GM19043 (cell line): ENCODE data around the gene TMEM163.
"Not testable (repeated sequence)": the region's sequence is repeated elsewhere in the genome, so short reads cannot be mapped to it uniquely, and the experiment has no call there.

Experiments used
- ATAC-seq: cut with Tn5 transposase; IDR thresholded peaks from one replicate; pipeline ENCODE4 v1.9.1; 2021; ENCODE audit warnings: low read depth; ENCODE audit not compliant: unreplicated experiment

TMEM163 gene

DNA sequence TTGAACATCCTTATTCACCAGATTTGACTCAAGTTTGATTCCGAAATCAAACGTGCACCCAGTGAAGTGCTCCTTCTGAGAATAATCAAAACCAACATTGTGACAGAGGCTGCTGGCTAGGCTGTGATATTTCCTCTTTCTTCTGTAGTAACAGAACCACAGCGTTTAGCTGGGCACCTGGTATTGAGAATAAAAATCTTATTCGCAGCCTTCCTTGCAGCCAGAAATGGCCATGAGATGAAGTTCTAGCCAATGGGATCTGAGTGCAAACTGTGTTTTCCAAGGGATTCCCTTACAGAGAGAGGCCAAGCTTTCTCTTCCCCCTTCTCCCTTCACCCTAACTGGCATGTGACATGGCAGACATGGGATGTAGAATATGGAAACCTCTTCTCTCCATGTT lies 51.7 kb downstream of the TMEM163 start:
- no peak for ATAC-seq

DNA sequence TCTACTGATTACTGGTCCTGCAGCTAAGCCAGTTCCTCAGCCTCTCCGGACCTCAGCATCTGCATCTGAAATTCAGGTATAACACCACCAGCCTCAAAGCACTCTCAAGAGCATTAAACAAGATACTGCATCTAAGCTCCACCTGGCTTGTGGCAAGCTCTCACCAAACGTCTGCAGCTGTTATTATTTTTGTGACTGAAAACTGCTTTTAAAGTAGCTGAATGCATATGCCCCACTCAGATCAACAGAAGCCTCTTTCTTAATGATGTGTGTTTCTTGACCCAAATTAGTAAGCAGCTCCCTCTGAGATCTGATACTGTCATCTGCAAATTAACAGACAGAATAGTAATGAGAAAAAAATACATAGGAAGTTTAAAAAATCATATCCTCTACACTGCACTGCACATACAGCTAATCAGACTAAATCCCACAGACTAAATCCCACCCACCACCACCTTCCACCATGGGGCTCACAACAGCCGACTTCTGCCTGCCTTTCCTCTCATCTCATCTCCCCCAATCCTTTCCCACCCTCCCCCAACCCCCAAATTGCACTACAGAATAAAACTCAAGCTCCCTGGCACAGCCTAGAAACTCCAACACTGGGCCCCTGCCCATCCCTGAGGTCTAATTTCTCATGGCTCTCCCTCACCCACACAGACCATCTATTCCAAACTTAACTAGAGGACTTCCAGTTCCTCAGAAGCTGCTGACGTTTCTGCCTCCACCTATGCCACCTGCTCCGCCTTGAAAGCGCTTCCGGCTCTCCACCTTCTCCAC lies 52.9 kb downstream of the TMEM163 start:
- no peak for ATAC-seq

DNA sequence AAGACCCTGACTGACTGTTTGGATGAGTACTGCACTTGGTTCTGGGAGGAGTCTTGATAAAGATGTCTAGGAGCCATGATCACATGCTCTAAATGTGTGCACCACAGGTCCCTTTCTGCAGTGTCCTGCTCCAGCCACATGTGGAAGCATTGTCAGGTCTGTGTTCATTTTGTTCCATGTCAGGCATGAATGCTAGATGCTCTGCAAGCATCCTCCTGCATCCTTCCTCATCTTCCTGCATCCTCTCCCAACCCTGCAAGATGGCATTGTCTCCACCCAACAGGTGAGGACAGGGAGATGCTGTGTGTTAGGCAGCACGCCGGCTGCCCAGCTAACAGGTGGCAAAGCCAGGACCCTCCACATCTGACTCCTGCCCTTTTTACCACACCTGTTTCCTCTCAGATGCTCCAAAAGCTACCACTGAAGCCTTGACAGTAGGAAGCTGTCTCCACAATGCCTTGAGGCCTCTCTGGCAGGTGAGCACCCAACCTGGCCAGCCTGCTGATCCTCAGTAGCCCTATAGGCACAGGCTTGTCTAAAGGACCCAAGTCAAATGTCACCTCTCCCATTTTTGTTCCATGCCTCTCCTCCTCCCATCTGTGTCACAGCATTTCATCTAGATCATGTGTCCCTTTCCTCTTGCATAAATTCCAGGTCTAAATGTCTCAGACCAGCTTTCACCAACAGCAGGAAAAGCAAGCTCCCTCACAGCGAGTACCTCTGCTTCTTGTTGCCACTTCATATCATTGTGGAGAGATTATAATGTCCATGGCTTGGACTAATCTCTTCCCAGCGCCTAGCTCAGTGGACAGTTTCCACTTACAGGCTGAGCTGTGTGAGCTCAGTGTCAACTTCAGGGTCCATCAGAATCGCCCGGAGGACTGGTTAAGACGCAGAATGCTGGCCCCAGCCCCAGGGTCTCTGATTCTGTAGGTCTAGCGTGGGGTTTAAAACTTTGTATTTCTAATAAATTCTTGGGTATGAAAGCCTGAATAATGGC lies 55.0 kb downstream of the TMEM163 start:
- no peak for ATAC-seq

DNA sequence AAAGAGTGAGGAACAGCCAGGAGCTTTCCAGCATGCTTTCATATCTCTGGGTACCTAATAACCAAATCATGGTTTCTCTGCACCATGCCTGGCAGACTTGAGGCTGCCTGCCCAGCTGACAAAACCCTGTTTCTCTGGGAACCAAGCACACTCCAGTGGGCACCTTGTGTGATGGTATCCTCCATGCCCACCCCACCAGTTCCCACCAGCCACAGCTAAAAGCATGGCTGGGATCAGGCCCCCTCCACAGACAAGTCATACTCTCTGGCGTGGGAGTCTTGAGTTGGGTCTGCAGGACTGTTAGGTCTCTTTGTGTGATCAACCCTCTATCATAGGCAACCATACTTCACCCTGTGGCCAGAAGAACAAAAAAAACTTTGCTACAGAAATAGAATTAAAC lies 56.0 kb downstream of the TMEM163 start:
- ATAC-seq = no peak

DNA sequence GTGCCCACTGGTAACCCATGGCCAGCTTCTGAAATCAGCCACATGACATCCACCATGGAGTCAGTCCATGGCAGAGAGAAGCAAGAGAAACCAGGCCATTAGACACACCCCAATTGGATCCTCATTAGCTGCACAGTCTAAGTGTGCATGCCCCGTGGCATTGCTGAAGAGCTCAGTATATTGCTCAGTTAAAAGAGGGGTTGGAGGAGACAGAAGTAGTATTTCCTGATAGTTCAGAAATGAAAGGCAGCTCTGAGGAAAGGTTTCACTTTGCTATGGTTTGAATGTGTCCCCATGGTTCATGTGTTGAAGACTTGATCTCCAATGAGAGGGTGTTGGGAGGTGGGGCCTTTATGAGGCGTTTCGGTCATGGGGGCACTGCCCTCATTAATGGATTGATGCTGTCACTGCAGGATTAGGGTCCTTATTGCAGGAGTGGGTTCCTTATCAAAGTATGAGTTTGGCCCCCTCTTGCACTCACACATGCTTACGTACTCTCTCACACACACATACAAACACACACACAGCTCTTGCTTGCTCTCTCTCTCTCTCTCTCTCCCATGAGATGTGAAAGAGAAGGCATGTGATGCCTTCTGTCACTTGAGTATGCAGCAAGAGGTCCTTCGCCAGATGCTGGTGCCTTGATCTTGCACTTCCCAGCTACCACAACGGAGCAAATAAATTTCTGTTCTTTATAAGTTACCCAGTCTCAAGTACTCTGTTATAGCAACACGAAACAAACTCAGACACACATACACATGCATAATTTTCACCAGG lies 58.0 kb downstream of the TMEM163 start:
- no peak for ATAC-seq

DNA sequence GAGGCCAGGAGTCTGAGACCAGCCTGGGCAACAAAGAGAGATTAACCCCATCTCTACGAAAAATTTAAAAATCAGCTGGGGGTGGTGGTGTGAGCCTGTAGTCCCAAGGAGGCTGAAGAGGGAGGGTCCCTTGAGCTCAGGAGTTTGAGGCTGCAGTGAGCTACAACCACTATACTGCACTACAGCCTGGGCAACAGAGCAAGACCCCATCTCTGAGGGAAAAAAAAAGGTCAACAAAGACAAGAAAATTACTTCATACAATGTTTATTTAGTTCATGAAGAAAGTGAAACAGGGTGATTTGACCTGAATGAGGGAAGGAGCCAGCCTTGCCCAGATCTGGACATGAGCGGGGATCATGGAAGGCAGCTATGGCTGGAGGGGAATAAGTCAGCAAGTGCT lies 59.1 kb downstream of the TMEM163 start:
- ATAC-seq = no peak

DNA sequence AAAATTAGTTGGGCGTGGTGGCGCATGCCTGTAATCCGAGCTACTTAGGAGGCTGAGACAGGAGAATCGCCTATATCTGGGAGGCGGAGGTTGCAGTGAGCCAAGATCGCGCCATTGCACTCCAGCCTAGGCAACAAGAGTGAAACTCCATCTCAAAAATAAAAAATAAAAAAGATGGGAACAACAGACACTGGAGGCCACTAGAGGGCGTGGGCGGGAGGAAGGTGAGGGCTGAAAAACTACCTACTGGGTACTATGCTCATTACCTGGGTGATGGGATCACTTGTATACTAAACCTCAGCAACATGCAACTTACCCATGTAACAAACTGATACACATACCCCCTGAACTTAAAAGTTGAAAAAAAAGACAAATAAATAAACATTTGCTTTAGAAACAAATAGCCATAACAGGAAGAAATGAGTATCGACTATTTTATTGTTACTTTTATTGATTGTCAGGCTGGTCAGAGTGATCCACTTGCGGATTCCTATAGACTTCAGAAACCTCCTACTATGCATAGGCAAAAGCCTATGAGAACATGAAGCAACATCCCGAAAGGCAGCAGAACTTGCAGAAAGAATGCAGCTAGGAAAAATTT lies 61.0 kb downstream of the TMEM163 start:
- ATAC-seq = no peak

DNA sequence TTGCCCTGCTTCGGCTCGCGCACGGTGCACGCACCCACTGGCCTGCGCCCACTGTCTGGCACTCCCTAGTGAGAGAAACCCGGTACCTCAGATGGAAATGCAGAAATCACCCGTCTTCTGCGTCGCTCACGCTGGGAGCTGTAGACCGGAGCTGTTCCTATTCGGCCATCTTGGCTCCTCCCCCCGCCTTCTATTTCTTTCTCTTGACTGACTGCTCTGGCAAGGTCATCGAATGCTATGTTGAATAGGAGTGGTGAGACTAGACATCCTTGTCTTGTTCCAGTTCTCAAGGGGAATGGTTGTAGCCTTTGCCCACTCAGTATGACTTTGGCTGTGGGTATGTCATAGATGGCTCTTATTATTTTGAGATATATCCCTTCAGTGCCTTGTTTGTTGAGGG lies 62.4 kb downstream of the TMEM163 start:
- not testable (repeated sequence) for ATAC-seq

DNA sequence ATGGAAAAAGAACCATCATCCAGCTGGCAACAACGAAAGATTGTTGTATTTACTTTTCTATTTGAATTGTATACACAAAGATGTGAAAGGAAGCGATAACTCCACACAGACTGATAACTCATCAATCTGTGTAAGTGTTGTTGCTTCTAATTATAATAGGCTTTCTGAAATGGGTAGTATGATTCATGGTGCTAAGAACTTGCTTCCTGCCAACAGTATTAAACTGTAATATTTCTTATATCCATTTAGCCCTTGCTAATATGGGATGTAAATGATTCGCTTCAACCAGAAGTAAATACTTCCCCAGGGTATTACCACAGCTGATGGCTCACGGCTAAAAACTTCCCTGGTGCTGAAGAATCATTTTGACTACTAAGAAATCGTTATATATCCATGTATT lies 70.2 kb downstream of the TMEM163 start:
- no peak for ATAC-seq

DNA sequence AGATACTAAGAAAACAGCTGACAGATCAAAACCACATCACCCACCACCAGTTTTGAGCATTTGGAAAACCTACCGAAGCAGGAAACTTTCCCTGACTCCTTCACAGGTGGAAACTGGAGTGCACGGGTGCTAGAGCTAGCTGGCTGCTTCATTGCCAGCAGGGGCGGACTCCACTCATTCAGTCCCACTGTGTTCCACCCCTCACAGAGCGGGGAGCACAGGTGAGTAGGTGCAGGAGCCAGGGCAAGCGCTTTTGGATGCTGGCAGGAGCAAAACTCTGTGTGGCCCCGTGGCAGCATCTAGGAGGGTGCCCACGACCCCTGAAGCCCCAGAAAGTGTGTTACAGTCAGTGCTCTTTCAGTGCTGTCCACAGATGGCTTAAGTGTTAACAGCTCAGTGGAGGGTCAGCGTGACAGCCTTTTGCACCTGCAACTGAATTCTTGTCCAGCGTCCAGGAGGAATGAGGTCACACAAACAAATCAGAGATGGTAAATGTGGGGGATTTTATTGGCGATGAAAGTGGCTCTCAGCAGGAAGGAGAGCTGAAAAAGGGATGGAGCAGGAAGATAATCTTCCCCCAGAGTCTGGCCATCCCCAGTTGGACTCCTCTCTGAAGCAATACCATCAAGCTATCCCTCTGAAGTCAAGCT lies 71.1 kb downstream of the TMEM163 start:
- no peak for ATAC-seq

DNA sequence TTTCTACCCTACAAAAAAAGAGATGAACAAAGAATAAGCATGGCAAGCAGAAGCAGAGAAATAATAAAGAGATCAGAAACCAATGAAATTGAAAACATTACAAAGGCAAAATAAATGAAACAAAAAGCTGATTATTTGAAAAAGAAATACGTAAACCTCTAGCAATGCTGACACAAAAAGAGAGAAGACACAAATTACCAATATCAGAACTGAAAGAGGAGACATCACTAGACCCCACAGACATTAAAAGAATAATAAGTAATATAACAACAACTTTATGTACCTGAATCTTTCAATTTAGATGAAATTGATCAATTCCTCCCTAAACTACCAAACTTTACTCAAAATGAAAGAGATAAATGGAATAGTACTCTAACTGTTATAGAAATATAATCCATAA lies 75.9 kb downstream of the TMEM163 start:
- no peak for ATAC-seq

DNA sequence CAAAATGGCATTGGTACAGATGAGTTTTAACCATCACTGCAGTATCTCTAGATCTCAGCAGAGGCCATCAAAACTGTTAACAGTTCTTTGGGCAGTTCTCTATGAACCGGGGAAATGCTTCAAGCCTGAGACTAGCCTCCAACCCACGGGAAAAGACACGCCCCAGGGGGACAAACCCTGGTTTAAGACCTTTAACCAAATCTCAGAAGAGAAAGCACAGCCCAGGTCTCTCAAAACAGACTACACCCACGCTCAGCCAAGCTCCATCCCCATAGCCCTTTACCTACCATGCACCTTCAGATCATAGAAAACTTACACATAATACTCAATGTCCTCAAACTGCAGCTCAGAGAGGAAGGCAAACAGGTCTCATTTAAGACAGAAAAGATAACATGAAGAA lies 78.3 kb downstream of the TMEM163 start:
- ATAC-seq = no peak

DNA sequence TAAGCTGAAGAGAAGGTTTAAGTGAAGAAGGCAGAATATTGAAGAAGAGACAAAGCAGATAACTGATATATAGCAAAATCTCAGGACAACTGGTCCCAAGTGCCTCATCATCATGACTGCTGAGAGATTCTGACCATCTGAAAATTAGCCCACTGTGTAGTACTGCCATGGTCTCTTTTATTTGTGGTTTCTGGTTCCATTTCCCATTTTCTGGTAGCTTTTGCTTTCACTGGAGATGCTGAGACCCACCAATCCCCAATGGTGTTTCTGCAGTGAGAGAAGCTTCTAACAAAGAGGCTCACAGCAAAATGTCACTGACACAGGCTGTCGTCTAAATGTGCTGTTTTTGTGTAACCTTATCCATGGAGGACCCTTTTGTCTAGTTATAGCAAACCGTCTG lies 79.5 kb downstream of the TMEM163 start:
- no peak for ATAC-seq

DNA sequence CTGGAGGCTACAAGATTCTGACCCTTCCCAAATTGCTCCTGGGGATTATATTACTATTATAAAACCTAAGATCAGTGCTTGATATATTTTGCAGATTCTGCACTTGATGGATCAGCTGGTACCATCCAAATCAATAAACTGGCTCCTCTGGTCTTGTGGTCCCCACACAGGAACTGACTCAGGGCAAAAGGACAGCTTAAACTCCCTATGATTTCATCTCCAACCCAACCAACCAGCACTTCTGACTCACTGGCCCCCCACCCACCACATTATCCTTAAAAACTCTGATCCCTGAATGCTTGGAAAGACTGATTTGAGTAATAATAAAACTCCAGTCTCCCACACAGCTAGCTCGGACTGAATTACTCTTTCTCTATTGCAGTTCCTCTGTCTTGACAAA lies 82.1 kb downstream of the TMEM163 start:
- ATAC-seq = no peak

DNA sequence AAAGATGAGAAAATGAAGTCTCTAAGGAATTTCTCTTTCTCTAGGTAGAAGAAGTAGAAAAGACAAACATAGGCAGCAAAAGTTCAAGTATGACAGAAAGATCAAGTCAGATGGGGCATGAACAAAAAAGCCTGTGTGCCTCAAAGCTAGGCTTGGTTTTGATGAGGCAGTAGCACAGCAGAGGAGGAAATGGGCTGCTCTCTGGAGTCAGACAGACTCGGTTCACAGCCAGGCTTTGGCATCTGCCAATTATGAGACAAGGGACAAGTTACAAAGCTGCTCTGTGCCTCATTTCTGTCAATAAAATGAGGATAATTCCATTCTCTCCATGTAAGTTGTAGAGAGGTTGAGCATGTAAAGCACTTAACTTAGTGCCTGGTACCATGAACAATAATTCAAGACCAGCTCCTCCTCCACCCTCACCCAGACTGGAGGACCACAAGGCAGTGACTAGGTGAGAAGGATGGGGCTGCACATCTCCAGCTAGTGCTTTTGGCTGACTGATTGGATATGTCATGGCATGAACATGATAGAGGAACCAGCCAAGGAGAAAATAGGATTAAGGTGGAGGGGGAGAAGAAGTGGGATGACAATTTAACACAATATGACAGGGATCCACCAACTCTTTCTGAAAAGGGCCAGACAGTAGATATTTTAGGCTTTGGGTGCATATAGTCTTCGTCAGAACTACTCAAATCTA lies 84.6 kb downstream of the TMEM163 start:
- ATAC-seq = no peak

DNA sequence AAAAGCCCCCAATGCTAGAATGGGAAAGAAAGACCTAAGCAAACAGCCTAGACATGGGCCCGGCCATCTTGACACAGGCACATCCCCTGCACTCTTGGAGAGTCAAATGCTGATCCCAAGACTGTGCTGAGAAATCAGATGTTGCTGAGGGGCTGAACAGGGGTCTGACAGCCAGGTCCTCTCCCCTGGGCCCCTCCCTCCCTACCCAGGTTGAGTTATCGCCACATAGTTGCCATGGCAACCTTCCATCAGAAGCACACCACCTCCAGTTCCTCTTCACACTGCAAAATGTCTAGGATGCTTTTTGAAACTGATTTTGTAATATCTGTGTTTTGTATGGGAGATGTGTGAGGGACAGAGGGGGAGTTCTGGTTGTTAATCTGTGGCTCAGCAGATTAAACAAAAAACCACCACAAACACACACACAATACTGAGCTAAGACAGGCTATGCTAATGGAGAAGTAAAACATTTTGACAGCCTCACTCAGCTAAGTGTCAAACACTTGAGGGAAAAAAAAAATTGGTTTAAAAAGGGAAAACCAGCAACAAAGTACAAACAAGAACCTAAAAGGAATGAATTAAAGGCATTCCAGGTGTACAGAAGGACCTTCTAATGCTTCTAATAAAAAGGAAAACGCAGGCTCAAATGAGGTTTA lies 88.2 kb downstream of the TMEM163 start:
- no peak for ATAC-seq

DNA sequence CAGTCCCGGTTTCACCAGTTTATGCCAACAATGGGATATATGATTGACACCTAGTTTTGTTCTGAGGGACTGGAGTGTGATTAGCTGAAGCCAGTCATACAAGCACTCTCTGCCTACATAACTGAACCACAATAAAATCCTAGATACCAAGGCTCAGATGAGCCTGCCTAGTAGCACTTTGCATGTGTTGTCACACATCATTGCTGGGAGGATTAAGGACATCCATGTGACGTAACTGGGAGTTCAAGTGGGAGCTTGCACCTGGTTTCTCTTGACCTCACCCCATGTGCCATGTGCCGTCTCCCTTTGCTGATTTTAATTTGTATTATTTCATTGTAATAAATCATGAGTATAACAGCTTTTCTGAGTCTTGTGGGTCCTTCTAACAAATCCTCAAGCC lies 90.3 kb downstream of the TMEM163 start:
- no peak for ATAC-seq

DNA sequence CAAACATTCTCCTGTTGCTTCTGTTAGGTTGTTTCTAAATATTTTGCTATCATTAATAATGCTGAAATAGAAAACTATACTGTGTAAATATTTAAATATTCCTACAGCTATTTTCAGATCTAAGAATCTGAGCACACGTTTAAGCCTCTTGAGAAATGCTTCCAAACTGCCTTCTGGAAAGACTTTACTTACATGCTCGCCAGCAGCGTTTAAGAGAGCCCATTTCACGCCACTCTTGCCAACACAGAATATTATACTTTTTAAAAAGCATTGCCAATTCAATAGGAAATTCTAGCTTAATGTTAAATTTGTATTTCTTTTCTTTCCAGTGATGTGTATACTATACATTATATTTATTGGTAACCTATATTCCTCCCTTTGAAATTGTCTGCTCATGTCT lies 92.0 kb downstream of the TMEM163 start:
- ATAC-seq = no peak

DNA sequence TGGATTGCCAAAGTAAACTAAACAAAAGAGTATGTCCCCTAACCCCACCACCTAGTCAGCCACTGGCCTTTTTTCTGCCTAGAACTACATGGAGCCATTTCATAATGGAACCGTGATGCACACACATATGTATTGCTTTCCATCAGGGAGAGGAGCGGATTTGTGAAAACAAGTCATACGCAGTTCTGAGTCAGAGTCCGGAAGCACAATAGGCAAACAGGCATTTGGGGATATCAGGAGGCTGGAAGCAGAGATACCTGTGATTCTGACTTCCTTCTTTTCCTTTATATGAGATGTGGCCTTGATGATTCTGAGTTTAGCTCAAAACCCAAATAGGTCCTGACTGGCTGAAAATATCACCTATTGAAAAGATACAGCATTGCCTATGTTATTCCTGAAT lies 93.5 kb downstream of the TMEM163 start:
- ATAC-seq = no peak
